ENCODE data around the gene POLD4.

POLD4 gene

DNA sequence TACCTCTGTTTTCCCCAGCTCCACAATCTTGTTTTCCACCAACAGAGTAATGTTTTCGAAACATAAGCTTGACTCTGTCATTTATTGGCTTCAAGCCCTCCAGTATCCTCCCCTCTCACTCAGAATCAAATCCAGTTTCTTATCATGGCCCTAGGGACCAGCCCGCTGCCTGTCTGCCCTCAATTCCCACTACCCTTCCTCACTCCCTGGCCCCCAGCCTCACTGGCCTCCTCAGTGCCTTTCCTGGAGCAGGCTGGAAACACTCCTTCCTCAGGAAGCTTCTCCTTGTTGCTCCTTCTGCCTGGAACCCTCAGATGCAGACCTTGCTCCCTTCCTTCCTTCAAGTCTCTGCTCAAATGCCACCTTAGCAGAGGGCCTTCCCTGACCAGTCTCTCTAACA lies 3.9 kb downstream of the POLD4 start:
- peaks cover 28% of the 10 kb centered on the region for H3K4me1 ChIP-seq (ENCODE audit: insufficient read depth, low read length)
- H3K79me2 ChIP-seq (ENCODE audit: insufficient read depth, low read length): peaks cover 8% of the 10 kb centered on the region
- ATAC-seq (ENCODE audit: insufficient read depth, low read depth): no peak

DNA sequence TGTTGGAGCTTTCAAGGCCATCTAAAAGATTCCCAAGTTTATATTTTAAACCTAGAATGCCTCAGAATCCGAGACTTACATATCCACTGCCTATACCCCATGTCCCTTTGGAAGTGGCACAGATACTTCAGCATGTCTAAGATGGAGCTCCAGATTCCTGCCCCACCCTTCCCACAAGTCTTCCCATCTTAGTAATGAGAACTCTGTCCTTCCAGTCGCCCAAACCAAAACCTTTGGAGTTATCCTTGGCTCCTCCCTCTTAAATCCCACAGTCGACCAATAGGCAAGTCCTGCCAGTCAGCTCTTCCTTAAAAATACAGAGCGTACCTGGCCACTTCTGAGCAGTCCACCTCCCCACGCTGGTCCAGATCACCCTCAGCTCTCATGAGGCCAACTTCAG lies 4.3 kb downstream of the POLD4 start:
- no peaks in the 10 kb centered on the region; the same call in 1 of the 2 replicates for H3K36me3 ChIP-seq (ENCODE audit: insufficient read depth, low read length)
- no peak for DNase-seq
- H3K4me2 ChIP-seq (ENCODE audit: insufficient read depth, low read length): no peak overlapping the region
- H3K79me2 ChIP-seq (ENCODE audit: insufficient read depth, low read length): peaks cover 8% of the 10 kb centered on the region
- H3K27me3 ChIP-seq (ENCODE audit: insufficient read depth, low read length, poor library complexity): no peaks in the 10 kb centered on the region
- H4K20me1 ChIP-seq (ENCODE audit: insufficient read depth, low read length): no peaks in the 10 kb centered on the region
- no peak overlapping the region for H2AFZ ChIP-seq (ENCODE audit: low read depth, low read length)
- H3K4me3 ChIP-seq (ENCODE audit: low read depth in 1 of 2, low read length in 2 of 2): no peak overlapping the region
- H3K9me3 ChIP-seq (ENCODE audit: insufficient read depth, low read length, severe bottlenecking): no peaks in the 10 kb centered on the region
- H3K4me1 ChIP-seq (ENCODE audit: insufficient read depth, low read length): peaks cover 24% of the 10 kb centered on the region
- TF ChIP-seq, protein P1, sequence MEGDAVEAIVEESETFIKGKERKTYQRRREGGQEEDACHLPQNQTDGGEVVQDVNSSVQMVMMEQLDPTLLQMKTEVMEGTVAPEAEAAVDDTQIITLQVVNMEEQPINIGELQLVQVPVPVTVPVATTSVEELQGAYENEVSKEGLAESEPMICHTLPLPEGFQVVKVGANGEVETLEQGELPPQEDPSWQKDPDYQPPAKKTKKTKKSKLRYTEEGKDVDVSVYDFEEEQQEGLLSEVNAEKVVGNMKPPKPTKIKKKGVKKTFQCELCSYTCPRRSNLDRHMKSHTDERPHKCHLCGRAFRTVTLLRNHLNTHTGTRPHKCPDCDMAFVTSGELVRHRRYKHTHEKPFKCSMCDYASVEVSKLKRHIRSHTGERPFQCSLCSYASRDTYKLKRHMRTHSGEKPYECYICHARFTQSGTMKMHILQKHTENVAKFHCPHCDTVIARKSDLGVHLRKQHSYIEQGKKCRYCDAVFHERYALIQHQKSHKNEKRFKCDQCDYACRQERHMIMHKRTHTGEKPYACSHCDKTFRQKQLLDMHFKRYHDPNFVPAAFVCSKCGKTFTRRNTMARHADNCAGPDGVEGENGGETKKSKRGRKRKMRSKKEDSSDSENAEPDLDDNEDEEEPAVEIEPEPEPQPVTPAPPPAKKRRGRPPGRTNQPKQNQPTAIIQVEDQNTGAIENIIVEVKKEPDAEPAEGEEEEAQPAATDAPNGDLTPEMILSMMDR (IDR thresholded peaks at IDR 0.05; ENCODE audit: borderline replicate concordance, extremely low read depth, low read length, poor library complexity, severe bottlenecking): no peak
- TF ChIP-seq EZH2 (IDR thresholded peaks at IDR 0.05; ENCODE audit: borderline replicate concordance, low read depth, low read length, severe bottlenecking): no peak
- H3K9ac ChIP-seq (ENCODE audit: low read depth, low read length): no peak overlapping the region
- ATAC-seq (ENCODE audit: insufficient read depth, low read depth): no peak
- no peak overlapping the region for H3K27ac ChIP-seq (ENCODE audit: low read length)

More for the DNA sequence above, 3.9 kb downstream of the POLD4 start:
- Histone ChIP-seq H3K27ac (ENCODE audit: low read length) (no peak overlapping the region), H3K27me3 (ENCODE audit: insufficient read depth, low read length, poor library complexity) (no peaks in the 10 kb centered on the region), H3K4me3 (ENCODE audit: low read depth in 1 of 2, low read length in 2 of 2) (no peak overlapping the region), H4K20me1 (ENCODE audit: insufficient read depth, low read length) (no peaks in the 10 kb centered on the region), H3K4me2 (ENCODE audit: insufficient read depth, low read length) (no peak overlapping the region), H3K36me3 (ENCODE audit: insufficient read depth, low read length) (no peaks in the 10 kb centered on the region; the same call in 1 of the 2 replicates), H2AFZ (ENCODE audit: low read depth, low read length) (no peak overlapping the region), H3K9ac (ENCODE audit: low read depth, low read length) (no peak overlapping the region), H3K9me3 (ENCODE audit: insufficient read depth, low read length, severe bottlenecking) (no peaks in the 10 kb centered on the region)
- TF ChIP-seq, protein P1 (IDR thresholded peaks at IDR 0.05; ENCODE audit: borderline replicate concordance, extremely low read depth, low read length, poor library complexity, severe bottlenecking): no peak
- TF ChIP-seq EZH2 (IDR thresholded peaks at IDR 0.05; ENCODE audit: borderline replicate concordance, low read depth, low read length, severe bottlenecking): no peak
- DNase-seq: no peak

GRCh38 chr11:67347964-67348749 lies 5.2 kb downstream of the POLD4 start:
- H3K4me1 ChIP-seq (ENCODE audit: insufficient read depth, low read length): peaks cover 18% of the 10 kb centered on the region
- no peak for TF ChIP-seq EZH2 (IDR thresholded peaks at IDR 0.05; ENCODE audit: borderline replicate concordance, low read depth, low read length, severe bottlenecking)
- TF ChIP-seq, protein P1 (IDR thresholded peaks at IDR 0.05; ENCODE audit: borderline replicate concordance, extremely low read depth, low read length, poor library complexity, severe bottlenecking): no peak
- no peak for ATAC-seq (ENCODE audit: insufficient read depth, low read depth)

More at GRCh38 chr11:67347964-67348749, 5.2 kb downstream of the POLD4 start:
- H3K27ac ChIP-seq (ENCODE audit: low read length): no peak overlapping the region
- H3K9me3 ChIP-seq (ENCODE audit: insufficient read depth, low read length, severe bottlenecking): no peaks in the 10 kb centered on the region
- H3K9ac ChIP-seq (ENCODE audit: low read depth, low read length): no peak overlapping the region; the same call in 1 of the 2 replicates
- H3K4me2 ChIP-seq (ENCODE audit: insufficient read depth, low read length): no peak overlapping the region
- H3K27me3 ChIP-seq (ENCODE audit: insufficient read depth, low read length, poor library complexity): no peaks in the 10 kb centered on the region
- H4K20me1 ChIP-seq (ENCODE audit: insufficient read depth, low read length): no peaks in the 10 kb centered on the region
- no peak overlapping the region for H3K4me3 ChIP-seq (ENCODE audit: low read depth in 1 of 2, low read length in 2 of 2)
- no peaks in the 10 kb centered on the region; the same call in 1 of the 2 replicates for H3K36me3 ChIP-seq (ENCODE audit: insufficient read depth, low read length)
- peaks cover 8% of the 10 kb centered on the region for H3K79me2 ChIP-seq (ENCODE audit: insufficient read depth, low read length)
- H2AFZ ChIP-seq (ENCODE audit: low read depth, low read length): no peak overlapping the region
- DNase-seq: no peak
